Adrenal gland (tissue), 5 donors: Measurements from ENCODE around the gene MTFR1L.

Experiments
- POLR2A ChIP-seq, 2 donors: fragments of 450-650 bp; IDR thresholded peaks; one replicate each; pipeline ENCODE4 v1.6.1; 2017; ENCODE audit warnings: antibody characterized with exemption in 2 of 2, mild to moderate bottlenecking in 2 of 2, moderate library complexity in 1 of 2
- TF ChIP-seq, protein P1 (sequence below), 6 experiments: fragments of 450-650 bp in 4 of 6; fragments of 200-600 bp in 2 of 6; sonication (generic) in 1 of 6; IDR thresholded peaks; 1 replicate in 5 of 6; 2 replicates in 1 of 6; pipeline versions ENCODE4 v1.5.1 to v1.8.0; 2016 to 2021; ENCODE audit warnings: antibody characterized with exemption in 6 of 6, mild to moderate bottlenecking in 2 of 6, moderate library complexity in 1 of 6
- donor health status: DM: no; HTN: no; CAD: no.

DNA sequence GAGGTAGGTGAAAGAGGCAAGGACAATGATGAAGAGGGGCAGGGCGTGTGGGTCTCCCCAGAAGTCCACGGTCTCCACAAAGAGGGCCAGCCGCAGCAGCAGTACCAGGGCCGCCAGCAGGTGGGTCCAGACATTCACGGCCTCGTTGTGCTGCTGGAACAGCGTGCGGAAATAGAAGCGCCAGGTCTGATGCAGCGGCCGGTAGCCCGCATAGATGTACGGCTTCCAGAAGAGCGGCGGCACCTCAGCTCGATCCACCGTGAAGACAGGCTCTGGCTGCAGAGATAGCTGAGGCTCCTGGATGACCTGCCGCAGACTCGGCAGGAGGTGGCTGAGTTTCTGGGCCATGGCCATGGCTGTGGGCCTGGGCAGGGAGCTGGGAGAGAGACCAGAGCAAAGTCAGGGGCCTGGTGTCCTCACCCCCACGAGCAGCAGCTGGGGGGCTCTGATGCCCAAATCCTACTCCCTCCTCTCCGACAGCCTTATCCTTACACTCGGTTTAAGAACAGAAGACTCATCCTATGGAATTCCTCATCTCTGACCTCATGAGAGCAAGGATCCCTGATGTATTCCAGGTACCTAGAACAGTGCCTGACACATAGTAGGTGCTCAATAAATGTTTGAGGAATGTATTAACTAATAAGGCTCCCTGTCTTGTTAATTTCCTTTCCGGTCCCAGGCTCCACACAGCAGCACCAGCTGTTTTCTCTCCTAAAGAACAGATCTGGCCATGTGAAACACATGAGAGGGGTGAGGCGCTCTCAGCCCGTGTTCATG lies 43.9 kb downstream of the MTFR1L start:
- TF ChIP-seq POLR2A (IDR thresholded peaks at IDR 0.05) = no peak
- TF ChIP-seq, protein P1, sequence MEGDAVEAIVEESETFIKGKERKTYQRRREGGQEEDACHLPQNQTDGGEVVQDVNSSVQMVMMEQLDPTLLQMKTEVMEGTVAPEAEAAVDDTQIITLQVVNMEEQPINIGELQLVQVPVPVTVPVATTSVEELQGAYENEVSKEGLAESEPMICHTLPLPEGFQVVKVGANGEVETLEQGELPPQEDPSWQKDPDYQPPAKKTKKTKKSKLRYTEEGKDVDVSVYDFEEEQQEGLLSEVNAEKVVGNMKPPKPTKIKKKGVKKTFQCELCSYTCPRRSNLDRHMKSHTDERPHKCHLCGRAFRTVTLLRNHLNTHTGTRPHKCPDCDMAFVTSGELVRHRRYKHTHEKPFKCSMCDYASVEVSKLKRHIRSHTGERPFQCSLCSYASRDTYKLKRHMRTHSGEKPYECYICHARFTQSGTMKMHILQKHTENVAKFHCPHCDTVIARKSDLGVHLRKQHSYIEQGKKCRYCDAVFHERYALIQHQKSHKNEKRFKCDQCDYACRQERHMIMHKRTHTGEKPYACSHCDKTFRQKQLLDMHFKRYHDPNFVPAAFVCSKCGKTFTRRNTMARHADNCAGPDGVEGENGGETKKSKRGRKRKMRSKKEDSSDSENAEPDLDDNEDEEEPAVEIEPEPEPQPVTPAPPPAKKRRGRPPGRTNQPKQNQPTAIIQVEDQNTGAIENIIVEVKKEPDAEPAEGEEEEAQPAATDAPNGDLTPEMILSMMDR (IDR thresholded peaks at IDR 0.05) = no peak
